Cortex of kidney (tissue), 1 donor: ENCODE measurements around the gene CSDE1.
"Not testable (repeated sequence)": the region's sequence is repeated elsewhere in the genome, so short reads cannot be mapped to it uniquely, and the experiment has no call there.

ENCODE experiments used
- DNase-seq: peaks from one replicate; lab custom pipeline; 2025; lab: John Stamatoyannopoulos, UW

CSDE1 gene

DNA sequence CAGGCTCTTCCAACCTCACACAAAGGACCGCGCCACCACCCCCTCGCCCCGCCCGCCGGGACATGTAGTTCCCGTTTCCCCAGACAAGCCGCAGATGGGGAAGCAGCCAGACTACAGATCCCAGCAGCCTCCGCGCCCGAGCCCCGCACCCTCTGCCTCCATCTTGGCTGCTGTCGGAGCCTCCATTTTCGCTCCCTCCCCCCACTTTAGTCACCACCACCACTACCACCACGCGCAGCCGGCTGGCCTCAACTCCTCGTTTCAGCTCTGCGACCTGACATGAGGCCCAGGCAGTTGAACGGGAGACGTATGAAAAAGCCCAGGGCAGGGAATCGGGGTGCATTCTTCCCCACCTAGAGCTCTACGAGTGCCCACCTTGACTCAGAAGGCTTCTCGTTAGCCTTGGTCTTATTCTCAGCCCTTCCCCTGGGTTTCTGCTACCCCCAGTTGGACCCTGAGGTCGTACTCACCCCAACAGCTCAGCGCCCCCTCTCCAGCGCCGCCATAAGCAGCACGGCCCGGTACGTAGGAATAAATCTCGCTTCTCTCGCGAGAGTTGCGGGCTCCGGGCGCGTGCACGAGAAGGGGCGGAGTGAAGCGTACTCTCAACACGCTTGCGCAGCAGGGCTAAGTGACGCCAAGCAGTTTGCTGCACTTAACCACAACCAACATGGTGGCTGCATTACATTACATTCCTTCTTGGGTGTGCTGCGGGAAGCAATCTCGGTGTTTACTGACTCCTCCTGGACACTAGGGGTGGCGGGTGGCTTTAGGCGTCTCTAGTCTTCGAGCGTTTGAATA, at the start of gene CSDE1:
Gene CSDE1 (minus strand): TSS at position 530 of the 801 bp plus-strand sequence. CDS start 18,094 bp downstream, outside the sequence.
- peak; percentile 33 for DNase-seq

GRCh38 chr1:114804449-114804848, 46.7 kb upstream of the CSDE1 start:
- DNase-seq: not testable (repeated sequence)

GRCh38 chr1:114803001-114803400, 45.2 kb upstream of the CSDE1 start:
- DNase-seq: no peak

DNA sequence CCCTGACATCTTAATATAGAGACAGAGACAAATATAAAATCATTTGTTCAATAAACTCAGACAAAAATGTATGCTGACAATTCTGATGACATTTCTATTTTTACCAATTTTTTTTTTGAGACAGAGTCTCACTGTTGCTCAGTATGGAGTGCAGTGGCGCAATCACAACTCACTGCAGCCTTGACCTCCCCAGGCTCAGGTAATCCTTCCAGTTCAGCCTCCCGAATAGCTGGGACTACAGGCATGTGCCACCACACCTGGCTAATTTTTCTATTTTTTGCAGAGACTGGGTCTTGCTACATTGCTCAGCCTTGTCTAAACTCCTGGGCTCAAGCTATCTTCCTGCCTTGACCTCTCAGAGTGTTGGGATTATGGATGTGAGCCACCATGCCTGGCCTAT, 36.3 kb upstream of the CSDE1 start:
- no peak for DNase-seq

- not testable (repeated sequence) for DNase-seq
Observed at GRCh38 chr1:114790581-114790980, 32.8 kb upstream of the CSDE1 start.

- DNase-seq: not testable (repeated sequence)
Observed at GRCh38 chr1:114786440-114786839, 28.7 kb upstream of the CSDE1 start.

DNA sequence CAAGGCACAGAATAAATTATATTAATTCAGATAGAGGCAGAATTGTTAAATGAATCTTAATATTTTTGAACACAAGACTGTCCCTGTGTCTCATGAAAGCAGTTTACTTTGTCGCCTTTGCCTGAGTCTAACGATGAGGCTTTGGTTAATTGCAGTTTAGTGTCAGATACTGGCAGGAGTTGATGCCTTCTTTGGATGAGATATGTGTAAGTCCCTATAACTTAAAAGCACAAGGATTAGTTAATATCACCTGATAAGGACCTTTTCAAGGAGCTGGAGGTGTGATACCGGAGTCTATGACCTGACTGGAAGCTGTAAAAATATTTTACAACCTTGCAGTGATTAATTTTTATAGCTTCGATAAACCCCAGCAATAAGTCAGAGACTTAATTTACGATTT, 24.7 kb upstream of the CSDE1 start:
- no peak for DNase-seq

GRCh38 chr1:114780344-114781226, 22.8 kb upstream of the CSDE1 start, which contains the start of gene SIKE1:
SIKE1 (minus strand) TSS chr1:114780685; CDS start chr1:114780607, 78 bp downstream.
- DNase-seq: no peak

DNA sequence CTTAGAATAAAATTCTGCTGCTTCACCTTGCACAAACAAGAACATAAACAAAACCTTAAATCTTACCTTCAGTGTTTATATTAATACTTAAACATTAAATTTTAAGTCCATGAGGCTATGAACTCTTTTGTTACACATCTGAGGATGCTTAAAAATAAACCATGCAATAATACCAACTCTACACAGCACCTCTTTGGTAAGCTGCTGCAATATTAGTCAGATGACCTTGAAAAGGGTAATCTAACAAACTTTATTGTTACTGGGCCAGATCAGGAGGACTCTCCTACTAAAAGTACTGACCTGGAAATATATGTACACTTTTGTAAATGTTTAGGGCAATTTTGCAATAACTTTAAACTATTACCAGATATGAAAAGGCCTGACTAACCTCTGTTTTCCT, 21.9 kb upstream of the CSDE1 start:
- DNase-seq: no peak

GRCh38 chr1:114776726-114777125, 18.9 kb upstream of the CSDE1 start:
- DNase-seq: not testable (repeated sequence)

DNA sequence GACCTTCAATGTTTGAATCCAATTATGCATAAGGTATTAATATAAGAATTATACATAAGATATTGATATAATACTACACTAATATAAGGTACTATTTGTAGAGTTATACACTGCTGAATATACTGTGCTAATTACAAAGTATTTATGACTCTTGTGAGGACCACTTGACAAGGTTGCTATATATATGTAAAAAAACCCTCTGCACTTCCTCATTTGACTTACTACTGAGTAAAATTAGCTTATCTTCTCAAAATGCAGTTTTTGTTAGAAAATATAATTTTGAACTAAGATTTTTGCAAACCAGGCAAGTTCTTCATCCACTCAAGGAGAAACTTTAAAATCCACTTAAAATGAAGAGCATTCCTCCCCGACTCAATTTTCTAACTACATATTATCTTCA, 14.2 kb upstream of the CSDE1 start:
- no peak for DNase-seq

- no peak for DNase-seq
Observed at GRCh38 chr1:114770989-114771388, 13.2 kb upstream of the CSDE1 start.

DNA sequence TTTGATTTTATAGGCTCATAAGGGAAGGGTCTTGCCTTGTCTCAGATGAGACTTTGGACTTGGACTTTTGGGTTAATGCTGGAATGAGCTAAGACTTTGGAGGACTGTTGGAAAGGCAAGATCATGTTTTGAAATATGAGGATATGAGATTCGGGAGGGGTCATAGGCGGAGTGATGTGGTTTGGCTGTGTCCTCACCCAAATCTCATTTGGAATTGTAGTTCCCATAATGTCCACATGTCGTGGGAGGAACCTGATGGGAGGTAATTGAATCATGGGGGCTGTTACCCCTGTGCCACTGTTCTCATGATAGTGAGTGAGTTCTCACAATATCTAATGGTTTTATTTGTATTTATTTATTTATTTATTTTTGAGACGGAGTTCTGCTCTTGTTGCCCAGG, 6.9 kb upstream of the CSDE1 start:
- DNase-seq: no peak

- no peak for DNase-seq
Observed at GRCh38 chr1:114758256-114758832, 560 bp upstream of the CSDE1 start.

GRCh38 chr1:114756949-114757454, 782 bp downstream of the CSDE1 start:
- no peak for DNase-seq

DNA sequence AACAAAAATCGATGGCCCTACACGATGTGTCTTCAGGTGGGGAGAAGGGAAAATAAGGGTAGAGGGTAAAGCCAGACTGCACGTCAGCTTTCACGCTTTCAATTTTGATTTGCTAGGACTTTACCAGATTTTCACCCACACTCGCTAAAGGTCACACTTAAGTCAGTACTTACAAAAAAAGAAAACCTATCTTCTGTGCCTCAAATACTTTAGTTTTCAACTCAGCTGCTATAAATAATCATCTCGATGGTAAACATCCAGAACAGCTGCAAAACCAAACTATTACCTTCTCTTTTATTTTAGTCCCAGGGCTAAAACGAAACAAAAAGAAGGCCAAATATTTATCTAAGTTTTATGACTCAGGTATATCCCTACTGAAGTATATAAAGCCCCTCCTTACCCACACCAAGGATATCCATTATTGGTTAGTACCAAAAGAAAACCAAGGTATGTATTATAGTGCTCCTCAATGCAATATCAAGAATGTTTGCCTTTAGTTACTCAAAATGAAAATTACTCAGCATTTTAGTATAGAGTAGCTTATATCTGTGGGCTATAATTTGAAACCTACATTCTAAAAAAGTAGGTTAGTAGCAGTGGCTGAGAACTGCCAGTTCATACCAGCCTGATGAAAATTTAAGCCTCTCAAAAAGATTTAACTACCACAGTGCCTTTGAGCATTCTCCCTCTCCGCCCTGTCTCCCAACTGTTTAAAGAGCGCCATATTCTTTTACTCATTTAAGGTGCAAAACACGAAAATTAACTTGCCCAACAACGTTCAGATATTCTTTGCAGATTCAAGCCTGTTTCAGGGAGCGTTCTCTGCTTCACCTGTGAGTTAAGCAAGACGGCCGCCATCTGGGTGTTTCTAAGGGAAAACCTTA, 1.5 kb downstream of the CSDE1 start:
- DNase-seq: no peak

GRCh38 chr1:114755006-114755931, 2.5 kb downstream of the CSDE1 start:
- no peak for DNase-seq

GRCh38 chr1:114753702-114754101, 4.1 kb downstream of the CSDE1 start:
- DNase-seq: not testable (repeated sequence)

DNA sequence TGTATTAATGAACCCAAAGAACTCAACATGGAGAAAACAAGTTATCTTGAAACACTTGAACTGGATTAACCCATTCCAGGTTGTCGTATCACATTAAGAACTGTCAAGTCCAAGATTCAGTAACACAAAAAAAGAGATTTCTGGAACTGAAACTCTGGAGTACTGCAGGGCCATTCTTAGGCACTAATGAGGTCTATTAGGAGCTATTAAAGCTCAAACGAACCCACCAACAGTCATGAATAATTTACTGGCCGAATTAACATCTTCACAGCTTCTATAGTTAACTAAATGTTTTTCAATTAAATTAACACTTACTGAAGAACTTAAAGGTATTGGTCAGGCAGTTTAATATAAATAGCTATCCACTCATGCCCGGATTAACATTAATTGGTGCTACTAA, 4.6 kb downstream of the CSDE1 start:
- no peak for DNase-seq

- DNase-seq: no peak
Observed at GRCh38 chr1:114750780-114751179, 7.0 kb downstream of the CSDE1 start.
